HG02884 (cell line): ENCODE data around the gene DEFB113.
"Not testable (repeated sequence)": the region's sequence is repeated elsewhere in the genome, so short reads cannot be mapped to it uniquely, and the experiment has no call there.

Experiments
- ATAC-seq: cut with Tn5 transposase; IDR thresholded peaks from one replicate; pipeline ENCODE4 v1.9.1; 2021; ENCODE audit warnings: mild to moderate bottlenecking, moderate library complexity; ENCODE audit not compliant: unreplicated experiment

DEFB113 gene, protein sequence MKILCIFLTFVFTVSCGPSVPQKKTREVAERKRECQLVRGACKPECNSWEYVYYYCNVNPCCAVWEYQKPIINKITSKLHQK

DNA sequence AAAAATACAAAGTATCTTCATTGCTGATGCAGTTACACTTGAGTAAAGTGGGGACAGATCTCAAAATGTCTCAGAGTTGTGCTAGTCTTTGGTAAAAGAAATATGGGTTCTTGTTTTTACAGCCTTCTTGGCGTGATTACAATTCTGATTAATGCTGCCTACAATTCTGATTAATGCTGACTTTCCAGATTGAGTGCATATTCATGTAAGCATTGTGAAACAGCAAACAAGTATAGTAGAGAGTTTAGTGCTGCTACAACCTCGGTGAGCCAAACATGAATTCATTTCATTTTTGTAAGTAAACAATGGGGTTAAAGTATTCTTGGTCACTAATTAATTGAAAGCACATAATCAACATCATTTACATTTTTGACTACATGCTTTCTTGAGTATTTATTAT lies at the start of gene DEFB113:
Gene DEFB113, minus strand, starts transcription at position 21 of the 400 bp plus-strand sequence. Its CDS starts 0 bp downstream, at position 21.
- no peak for ATAC-seq

DNA sequence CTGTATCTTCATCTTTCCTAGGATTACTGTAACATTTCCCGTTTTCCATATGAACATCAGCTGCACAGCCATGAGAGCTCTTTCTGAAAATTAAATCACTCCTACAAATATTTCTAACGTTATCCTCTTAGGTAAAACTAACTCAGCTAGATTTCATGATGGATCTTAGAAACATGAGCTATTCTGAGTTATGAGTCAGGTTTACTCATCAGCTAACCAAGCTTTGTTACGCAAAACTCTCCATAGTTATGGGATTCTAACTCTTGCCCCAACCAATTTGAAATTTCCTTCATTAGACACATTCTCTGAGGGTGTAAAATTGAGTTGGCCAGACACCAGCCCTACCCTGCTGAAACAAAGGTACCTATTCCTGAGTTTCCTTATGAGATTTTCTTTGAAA lies 38.4 kb upstream of the DEFB113 start:
- ATAC-seq: no peak

DNA sequence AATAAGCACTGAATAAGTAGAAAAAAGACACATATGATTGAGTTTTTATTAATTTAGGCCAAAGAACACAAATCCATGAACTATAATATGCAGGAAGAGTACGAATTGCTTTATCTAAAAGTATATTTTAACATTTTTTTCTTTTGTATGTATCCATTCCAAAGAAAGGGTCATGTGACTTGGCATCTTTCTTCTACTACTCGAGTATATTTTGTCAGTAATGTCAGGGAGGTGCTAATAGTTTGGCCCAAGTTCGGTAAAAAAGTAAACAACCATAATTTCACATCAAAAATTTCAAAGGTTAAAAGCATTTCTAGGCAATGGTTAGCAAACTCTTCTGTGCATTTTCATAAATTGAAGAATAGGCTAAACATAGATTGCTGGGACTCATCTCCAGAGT lies 33.7 kb upstream of the DEFB113 start:
- ATAC-seq: no peak

DNA sequence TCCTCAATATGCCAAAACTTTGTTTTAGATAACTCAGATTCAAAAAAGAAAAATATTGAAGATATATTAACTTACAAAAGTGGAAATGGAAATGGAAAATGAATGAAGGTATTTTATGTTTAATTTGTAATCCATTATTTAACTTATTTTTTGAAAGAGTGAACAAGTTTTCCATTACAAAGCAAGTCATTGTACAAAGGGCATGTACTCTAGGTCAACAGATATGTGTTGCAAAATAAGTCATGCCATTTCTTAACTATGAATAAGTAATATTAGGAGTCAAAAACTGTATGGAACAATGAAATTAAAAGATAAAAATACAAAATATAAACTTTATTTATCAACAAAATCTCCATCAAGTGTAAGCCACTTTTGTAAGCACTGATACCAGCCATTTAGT lies 25.9 kb upstream of the DEFB113 start:
- no peak for ATAC-seq

DNA sequence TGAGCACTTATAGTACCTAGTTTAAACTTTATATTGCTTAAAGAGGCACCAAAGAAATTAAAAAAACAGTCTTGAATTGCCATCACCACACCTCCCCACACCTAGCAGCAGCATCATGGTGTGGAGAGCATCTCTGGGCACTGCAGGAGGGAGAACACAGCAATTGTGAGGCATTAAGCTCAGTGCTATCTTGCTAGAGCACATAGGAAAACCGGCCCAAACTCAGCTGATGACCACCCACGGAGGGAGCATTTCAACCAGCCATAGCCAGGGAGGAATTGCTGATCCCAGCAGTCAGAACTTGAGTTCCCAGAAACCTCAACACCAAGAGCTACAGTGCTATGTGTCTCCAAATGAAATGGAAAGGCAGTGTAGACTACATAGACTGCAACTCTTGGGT lies 19.5 kb upstream of the DEFB113 start:
- no peak for ATAC-seq

DNA sequence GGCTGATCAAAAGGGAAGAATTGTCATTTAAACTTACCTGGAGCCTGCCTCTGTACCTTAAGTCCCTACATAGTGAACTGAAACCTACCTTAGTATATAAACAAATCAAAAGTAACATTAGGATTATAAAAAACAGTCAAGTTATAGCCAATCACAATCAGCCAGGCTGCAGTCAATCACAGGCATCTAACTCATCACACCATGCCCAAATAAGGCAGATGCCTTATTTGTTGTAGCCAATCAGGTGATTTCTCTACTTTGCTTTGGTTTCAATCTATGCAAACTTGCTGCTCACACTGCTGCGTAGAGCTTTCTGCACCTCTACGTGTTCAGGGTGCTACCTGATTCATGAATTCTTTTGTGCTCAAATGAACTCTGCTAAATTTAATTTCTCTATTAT lies 18.3 kb upstream of the DEFB113 start:
- no peak for ATAC-seq

DNA sequence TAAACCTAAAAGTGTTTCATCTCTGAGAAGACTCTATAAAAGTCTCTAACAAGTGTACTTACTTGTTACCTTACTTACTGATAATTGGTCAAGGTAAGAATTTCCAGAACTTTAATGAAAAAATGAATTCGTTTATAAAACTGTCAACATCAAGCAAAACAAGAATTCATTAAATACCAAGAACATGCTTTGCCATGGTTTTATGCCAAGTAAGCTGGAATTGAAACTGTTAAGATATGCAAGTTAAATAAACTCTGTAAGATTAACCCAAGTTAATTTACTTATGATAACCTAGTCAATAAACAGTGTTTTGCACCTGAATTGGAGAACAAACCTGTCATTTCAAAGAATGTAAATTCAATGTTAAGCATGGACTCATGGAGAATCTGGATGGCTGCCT lies 17.1 kb upstream of the DEFB113 start:
- no peak for ATAC-seq

DNA sequence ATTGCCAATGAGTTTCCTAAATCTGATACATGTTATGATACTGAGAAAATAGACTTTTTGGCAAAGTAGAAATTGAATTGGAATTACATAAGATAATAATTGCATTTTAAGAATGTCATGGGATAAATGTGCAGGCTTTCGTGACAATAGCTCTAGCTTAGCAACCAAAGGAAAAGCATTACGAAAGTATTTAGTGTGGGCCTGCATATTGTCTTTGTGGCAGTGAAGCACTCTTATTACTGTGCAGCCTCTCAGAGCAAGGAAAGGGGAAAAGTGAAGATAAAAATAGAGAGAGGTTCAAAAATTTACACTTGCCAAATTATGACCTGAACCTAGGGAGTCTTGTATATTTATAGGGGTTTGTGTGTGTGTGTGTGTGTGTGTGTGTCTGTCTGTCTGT lies 12.6 kb upstream of the DEFB113 start:
- no peak for ATAC-seq

DNA sequence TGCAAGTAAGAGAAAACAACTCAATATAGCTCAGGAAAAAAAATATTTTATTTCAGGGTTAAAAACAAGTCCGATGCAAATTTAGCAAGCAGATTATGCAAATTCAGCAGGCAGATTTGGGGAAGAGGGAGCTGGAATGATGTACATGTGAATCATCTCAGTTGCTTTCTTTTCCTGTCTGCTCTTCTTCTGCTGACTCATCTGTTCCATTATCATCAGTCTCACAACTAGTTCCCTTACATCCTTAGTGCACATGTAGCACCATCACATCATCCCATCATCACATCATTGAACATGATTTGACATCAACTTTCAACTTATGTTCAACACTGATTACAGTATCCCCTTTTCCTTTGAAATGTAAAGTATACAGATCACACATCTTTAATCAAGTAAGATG lies 11.5 kb upstream of the DEFB113 start:
- peak; percentile 56 for ATAC-seq

DNA sequence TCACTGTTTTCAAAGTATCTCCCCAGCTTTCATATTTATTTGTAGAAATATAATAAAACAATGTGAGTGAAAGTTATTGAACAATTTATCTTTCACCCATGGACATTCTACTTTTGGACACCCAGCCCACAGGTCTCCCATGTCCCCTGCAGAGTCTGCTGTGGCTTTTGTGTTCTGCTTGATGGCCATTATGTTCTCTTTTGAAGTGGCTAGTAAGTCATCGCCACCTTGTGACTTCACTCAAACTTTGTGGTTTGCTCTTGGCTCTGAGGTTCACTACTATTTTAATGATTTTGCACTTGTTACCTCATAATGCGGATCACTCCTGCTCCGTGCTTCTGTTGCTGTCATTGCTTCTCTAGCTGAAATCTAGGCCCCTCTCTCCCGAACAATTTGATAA lies 10.2 kb upstream of the DEFB113 start:
- ATAC-seq: peak; percentile 35

DNA sequence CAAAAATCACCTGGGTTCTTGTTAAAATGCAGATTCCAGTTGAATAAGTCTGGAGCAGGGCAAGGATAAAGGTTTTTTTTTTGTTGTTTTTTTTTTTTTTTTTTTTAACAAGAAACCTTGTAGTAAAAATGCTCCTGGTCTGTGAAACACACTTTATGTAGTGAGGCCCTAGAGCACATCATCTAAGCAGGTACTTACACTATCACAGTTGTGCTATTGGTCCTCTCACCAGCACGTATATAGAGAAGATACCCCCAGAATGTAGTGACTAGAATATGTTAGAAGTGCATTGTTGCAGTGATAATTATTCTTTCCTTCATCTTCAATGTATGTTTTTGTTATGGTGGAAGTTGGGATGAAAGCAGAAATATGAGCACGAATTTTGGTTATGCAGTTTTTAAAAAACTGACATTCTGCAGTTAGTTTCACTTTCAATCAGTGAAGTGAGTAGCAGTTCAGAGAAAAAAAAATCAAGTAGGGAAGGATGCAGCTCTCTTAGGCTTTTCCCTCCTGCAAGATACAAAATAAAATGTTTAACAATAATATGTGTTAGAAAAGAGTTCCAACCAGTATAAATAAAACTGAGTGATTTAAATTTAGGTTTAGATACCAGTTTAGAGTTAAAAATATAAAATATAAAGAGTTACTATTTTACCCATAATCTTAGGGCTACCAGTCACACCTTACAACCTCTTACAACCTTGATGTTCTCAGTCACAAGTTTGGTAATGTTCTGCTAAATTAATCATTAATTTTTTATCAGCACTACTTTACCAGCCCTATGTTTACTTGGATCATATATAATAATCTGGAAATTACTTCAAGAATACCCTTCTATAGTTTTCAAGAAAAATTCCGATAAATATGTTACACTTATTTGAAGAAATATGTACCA lies 9.2 kb upstream of the DEFB113 start:
- ATAC-seq: peak; percentile 41

DNA sequence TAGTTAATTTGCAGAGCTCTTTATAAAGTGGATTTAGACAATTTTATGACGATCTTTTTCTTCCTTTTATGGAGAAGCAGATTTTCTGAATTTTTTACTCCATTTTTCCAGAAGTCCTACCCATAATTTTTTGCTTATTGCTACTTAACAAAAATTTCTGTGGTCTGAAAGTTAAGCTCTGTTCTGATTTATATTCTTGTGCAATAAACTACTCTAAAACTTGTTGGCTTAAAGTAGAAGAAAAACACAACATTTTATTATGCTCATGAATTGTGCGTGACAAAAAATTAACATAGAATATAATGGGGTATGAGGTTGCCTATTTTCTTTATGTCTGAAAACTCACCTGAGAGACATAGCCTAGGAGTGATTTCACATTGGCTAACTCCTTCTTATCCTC lies 2.6 kb downstream of the DEFB113 start:
- no peak for ATAC-seq

DNA sequence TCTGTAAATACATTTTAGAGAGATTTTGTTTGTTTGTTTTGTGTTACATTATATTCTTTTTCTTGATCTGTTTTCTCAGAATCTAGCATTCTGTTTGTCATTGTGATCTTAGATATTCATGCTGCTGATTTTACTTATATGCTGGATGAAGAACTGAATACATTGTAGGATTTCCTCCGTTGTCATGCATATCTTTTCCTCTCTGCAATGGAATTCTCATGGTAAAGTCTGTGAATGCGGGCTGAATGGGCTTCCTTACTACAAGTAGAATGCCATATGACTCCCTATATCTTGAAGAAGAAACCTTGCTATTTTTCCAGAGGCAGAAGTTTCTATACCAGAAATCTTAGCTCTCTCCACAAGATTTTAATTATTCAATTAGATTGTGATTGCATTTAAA lies 3.1 kb downstream of the DEFB113 start:
- no peak for ATAC-seq

DNA sequence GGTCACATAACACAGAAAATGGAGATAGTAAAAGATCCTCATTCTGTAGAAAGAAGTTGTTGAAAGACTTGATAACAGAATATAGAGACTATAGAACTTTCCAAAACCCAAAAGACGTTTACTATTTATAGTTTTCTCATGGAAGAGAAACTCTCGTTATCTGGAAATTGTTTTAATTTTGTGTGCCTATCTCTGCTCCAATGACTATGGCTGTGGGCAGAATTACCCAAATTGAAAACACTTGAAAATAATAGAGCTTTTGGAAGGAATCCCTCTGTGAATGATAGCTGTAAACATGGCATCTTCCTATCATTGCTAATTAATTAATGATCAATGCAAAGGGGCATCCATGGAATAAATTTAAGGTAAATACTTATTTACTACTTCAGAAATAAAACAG lies 5.4 kb downstream of the DEFB113 start, which contains the start of gene DEFB114:
Gene DEFB114, minus strand, starts transcription at position 101 of the 400 bp plus-strand sequence. Its CDS starts 59 bp downstream, at position 42.
- no peak for ATAC-seq

DNA sequence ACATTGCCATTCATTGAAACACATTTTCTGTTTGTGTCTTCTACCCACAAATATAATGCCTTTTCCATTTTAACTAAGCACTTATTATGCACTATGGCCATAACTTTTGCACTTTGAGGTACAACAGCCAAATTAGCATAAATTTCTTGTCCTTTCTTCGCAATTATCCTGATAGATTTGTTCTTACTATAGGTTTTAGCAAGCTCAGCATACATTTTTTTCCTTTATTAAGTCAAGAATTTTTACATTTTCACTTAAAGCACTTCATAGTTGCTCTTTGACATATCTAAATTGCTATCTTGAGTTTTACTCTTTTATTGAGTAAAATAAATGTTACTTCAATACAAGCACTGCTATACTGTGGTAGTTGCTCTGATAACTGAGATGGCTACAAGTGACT lies 11.2 kb downstream of the DEFB113 start:
- no peak for ATAC-seq

DNA sequence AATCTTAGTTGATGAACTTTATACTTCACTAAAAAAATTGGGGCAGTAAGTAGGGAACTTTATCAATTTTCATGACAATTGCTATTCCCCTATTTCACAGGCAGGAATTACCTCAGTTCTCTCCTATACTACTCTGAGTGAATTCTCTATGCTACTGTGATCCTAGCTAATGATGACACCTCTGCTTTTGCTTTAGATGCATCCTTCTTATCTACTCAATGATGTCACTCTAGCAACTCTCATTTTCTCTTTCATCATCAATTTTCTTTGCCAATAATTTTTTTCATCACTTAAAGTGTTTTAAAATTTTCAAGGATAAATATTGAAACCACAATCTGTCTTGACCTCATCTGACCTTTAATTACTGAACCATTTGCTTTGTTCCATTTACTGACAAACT lies 13.6 kb downstream of the DEFB113 start:
- ATAC-seq: no peak

DNA sequence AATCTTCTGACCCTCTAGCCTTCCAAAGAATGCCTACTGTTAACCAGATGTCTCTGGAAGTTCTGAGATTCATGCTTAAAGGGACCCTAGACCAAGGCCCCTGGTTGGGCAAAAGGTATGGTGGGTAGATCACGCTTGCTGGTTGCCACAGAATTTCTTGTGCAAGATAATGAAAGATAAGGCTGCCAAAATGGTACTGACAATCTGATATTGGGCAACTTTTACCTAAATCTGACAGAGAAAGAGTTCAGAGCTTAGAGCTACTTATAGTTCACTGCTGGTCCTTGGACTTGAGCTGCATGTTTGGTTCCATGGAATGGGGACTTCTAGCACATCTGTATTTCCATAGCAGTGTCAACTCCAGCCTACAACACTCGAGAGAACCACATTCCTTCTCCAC lies 17.5 kb downstream of the DEFB113 start:
- ATAC-seq: no peak

DNA sequence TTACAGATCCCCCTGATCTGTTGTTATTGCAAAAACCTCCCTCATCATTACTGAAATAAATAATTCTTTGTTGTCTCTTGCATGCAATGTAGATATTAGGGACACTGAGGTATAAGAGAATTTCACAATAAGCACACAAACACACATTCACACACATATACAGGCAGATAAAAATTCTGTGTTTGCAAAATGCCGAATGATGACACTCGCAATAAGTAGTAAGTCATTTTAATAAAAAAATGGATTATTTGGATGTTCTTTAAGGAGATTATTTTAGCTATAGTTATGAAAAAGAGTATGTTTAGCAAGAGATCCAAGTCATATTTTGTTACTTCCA lies 19.0 kb downstream of the DEFB113 start:
- ATAC-seq: no peak

DNA sequence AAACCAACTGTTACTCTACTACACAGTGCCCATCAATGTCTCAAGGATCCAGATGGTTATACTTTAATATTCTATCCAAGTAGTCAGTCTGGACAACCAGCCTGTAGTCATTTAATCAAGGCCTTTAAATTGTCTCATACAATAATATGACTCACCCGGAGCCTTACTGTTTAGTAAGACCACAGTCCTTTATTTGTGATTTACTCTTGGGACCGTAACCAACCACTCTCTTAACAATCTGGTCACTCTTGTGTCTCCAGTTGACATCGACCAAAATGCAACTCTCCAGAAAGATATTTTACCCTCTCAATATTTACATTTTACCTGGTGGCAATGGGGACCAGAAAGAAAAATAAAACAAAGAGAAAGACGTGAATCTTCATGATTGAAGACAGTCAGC lies 20.4 kb downstream of the DEFB113 start:
- ATAC-seq: no peak

DNA sequence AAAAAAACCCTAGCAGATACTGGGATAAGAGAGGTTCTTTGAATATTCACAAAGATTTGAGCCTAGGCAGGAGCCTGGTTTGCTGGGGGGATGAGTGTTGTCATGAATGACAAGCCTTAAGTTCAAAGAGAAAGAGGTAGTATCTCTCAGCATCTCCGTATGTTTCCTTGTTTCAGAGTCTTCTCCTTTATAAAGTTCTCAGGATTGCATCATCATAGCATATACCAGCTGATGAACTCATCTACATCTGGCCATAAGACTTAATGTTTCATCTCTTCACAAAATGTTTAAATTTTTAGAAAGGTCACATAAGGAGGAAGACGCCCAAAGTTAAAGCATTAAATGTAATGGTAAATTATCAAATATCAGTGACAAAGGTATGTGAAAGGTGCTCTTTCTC lies 22.6 kb downstream of the DEFB113 start:
- ATAC-seq: no peak

DNA sequence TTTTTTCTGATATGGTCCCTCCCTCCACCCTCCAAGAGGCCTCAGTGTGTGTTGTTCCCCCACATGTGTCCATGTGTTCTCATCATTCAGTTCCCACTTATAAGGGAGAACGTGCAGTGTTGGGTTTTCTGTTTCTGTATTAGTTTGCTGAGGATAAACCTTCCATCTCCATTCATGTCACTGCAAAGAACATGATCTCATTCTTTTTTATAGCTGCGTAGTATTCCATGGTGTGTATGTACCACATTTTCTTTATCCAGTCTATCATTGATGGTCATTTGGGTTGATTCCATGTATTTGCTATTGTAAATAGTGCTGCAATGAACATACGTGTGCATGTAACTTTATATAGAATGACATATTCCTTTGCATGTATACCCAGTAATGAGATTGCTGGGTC lies 25.4 kb downstream of the DEFB113 start:
- ATAC-seq: not testable (repeated sequence)

DNA sequence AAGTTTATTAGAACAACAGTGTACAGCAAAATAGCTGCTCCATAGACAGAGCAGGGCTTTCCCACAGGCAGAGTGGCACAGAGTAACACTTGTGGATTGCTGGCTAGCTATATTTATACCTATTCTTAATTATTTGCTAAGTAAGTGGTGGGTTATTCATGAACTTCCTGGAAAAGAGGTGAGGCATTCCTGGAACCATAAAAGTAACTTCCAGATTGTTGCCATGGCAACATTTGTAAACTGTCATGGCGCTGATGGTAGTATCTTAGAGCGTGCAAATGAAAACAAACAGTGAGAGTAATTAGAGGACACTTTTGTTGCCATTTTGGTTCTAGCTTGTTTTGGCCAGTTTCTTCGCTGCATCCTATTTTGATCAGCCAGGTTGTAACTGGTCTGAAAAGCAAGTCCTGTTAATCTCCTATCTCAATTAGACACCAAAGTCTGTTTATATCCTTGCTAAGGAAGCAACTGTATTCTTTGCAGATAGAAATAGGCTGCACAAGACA lies 29.4 kb downstream of the DEFB113 start:
- ATAC-seq: no peak

DNA sequence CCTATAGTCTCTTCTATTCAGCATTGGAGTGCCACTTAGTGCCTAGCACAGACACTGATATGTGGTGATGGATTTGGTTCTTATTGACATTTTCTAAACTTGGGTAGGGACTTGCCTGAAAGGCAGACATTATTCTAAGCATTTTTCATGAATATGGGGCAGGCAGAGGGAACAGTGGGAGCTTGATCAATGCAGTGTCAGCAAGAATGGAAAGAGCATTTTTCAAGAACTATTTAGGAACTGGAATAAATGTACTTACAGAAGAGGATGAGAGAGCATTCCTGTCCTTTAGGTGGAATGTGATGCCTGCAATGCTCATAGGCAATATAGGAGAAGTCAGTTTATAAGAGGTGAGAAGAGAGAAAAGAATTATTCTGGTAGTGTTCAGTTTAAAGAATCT lies 31.6 kb downstream of the DEFB113 start:
- ATAC-seq: no peak
